GM19397 (cell line): ENCODE data around the gene ASCL2.

Experiments
- ATAC-seq: cut with Tn5 transposase; IDR thresholded peaks from one replicate; pipeline ENCODE4 v1.9.1; 2021; ENCODE audit warnings: mild to moderate bottlenecking, moderate library complexity; ENCODE audit not compliant: unreplicated experiment

The ASCL2 gene

DNA sequence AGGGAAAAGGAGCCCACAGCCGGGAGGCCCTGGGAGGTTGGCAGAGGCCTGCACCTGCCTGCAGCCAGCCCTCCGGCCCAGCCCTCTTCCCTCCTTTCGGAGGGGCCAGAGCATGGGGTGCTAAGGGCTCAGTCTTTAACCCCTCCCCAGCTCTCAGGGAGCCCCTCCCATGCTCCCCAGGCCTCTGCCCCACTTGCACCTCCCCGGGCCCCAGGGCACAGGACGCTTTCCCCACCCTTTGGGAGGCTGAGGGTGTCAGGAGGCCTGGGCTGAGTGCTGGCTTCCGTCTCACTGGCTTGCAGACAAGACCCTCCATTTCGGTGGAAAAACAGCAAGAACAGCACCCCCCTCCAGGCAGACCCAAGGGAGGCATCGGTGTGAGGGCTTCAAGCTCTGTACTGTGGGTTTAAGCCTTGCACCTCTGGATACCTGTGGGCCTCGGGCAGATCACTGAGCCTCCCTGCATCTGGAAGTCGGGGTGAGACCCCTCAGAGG, 7.3 kb downstream of the ASCL2 start:
- no peak for ATAC-seq

DNA sequence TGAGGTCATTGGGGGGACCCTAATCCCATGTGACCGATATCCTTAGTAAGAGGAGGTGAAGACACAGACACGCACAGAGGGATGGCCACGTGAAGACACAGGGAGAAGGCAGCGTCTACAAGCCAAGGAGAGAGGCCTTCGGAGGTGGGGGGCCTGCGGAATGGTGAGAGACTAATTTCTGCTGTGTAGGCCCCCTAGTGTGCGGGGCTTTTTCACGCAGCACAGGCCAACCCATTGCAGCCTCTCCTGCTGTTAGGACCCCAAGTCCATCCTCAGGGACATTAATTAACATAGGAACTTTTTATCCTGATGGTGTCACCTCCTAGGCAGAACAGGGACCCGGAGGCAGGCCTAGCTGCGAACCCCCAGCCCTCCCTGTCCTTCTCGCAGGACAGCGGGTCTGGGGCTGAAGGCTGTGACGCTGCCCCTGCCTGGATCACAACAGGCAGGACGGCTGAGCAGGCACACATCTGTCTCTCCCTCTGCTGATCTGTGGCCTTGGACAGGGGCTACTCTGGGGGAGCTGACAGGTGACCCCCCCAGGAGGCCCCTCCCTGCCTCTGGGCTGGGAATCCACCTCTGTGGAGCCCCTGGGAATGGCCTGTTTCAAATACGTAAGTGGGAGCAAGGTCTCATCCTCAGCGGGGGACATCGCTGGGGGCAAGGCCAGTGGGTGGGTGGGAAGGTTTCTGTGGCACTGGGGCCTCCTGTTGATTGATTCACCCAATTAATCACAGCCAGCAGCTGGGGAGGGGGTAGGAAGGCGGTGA, 7.9 kb downstream of the ASCL2 start:
- no peak for ATAC-seq

DNA sequence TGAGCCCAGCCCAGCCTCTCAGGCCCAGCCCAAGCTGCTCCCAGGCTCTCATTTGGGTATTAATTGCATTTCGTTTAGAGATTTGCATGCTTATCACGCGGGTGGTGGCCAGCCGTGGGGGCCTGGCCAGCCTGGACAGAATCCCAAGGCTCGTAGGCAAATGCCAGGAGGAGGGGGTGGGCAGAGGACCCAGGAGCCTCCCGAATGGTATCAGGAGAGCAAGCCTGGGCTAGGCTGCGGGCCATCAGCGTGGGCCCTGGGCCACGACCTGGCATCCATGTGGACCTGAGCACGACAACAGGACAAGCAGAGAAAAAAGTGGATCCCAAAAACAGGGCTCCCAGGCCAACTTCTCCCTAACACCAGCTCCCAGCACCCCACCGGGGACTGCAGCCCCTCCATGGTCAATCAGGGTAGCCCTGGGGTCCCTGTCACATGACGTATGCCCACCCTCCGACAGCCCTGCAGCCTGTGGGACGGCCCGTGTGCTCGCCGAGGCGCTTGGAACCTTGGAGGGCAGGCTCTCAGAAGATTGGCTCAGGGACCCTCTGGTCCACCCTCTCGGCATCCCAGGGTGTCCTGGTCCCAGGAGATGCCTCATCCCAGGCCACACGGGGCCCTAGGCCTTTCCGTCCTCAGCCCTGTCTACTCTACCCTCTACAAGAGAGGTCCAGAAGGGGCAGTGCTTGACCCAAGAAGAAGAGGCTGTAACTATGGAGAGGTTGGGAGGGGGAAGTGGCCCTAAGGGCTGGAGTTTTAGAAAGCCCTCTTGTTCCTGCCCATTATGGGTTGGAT, 8.8 kb downstream of the ASCL2 start:
- no peak for ATAC-seq

DNA sequence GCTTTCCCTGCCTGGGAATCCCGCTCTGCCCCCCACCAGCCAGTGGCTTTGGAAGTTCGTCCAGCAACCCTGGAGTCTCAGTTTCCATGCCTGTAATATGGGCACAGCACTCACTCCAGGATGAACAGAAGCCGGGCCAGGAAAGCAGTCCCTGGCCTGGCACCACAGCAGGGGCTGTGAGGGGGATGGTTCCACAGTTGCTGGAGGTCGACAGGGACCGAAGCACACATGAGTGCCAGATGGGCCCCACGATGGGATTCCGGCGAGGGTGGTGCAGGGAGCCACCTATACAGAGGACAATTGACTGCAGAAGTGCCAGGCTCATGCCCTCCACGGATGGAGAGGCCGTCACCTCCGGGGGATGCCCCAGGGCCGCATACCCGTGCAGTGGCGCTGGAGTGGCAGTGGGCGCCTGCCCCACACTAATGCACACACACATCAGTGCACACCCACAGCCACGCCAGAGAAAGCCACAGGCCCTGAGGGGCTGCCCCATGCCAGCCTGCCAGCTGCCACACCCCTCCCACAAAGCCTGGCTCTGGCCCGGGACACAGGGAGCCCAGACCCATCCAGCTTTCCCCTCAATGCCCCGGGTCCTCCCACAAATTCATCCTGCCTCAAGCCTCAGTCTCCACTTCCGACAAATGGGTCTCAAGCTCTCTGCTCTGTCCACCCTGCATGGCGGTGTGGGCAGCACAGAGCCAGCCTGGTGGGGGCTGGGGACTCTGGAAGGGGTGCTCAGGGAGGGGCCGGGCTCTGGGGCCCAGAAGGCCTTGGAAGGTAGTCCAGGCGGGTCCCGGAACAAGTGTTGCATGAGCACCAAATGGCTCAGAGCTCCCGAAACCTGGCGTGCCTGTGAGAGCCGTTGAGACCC, 9.7 kb downstream of the ASCL2 start:
- no peak for ATAC-seq

DNA sequence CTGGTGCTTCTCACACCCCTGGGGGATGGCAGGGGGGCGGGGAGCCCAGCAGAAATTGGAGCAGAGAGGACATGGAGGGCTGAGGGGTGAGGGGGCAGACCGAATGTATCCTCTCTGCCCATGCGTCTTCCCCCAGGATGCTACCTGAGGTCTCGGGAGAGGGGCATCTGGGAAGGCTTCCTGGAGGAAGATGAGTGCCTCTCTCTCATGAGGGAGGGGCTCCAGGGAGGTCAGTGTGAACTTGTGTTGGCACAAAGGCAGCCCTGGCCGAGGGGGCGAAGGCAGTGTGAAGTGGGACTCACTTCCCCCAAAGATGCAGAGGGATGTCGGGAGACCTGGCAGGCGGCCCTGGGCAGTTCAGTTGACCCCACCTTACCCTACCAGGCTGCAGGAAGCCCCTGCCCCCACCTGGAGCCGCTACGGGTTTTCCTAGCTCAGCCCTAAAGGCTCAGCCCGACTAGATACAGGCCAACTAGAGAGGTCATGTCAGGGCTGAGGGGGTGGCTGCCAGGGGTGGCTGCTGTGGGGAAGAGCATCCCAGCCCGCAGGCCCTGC, 10.4 kb downstream of the ASCL2 start:
- ATAC-seq = no peak

DNA sequence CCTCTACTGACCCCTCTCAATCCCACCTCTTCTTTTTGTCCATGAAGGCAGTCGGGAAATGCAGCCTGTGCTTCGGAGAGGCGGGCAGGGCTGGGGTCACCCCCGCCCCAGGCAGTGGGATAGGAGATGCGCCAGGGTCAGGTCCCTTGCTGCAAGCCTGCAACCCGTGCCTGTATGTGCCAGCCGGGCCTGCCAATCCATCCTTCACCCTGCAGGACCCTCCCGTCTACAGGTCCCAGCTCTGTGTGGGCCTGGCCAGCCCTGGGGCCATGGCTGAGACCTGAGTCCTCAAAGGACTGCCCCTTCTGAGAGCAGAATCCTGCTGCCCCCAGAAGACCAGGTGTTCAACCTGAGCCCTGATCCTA, 10.9 kb downstream of the ASCL2 start:
- no peak for ATAC-seq

DNA sequence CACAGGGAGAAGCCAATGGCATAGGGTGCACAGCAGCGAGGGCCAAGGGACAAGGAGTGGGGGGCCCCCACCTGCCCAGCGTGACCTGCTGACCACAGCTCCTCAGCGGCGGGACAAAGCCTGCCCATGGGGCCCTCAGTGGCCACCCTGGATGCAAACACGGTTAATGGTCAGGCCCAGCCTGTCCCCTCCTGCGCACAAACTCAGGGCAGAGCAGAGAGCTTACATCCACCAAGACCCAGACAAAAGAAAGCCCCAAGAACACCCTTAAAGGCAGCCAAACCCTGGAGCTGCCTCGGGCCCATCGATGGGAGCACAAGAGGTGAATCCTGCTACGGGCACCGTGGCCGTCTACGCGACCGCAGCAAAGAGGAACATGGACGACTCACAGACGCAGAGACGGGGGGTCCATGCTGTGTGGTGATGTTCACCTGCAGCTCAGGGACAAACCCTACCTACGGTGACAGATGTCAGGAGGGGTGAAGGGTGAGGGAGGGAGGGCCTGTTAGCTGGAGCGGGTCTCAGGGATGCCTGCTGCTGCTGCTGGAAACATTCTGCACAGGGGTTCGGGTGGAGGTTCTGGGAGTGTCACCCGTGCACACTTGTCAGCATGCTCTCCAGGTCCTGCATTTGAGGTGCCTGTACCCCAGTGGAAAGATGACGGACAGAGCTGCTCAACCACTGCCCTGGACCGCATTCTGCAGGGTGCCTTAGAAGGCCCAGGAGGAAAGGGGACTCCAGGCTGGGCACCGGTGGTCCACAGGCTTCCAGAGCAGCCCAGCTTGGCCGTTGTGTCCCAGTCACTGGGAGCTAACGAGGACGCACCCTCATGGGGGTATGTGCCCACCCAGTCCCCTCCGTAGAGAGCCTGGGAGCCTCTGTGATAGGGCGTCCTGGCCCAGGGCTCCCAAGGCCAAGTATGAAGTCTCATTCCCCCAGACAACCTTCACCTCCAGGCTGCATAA, 11.6 kb downstream of the ASCL2 start:
- no peak for ATAC-seq

DNA sequence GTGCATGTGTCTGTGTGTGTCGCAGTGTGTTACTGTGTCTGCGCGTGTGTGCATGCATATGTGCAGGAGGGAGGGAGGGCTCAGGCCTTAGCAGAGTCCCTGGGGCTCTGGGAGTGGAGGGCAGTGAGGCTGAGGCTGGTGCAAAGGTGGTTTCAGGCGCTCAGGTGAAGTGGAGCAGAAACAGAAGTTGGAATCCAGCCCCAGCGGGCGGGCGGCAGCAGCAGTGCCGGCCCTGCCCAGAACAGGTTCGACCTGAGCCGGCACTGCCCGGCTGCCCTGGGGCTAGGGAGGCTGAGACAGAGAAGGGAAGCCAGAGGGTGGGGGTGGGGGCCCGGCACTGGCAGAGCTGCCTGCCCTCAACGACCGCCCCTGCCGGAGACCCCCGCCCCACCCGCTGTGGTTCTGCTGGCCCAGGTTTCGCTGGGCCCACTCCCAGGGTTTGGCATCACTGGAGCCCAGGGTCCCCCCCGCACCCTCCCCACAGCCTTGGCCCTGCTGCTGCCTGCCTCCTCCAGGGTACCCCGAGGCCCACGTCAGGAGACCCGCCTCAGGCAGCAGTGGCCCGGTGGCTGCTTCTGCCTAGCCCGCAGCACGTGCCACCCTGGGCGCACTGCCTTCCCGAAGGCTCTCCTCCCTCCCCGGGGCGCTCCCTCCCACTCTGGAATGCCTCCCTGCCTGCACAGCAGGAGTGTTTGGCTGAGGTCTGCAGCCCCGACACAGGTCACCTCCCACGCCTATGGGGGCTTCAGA, 13.3 kb downstream of the ASCL2 start:
- ATAC-seq = no peak

DNA sequence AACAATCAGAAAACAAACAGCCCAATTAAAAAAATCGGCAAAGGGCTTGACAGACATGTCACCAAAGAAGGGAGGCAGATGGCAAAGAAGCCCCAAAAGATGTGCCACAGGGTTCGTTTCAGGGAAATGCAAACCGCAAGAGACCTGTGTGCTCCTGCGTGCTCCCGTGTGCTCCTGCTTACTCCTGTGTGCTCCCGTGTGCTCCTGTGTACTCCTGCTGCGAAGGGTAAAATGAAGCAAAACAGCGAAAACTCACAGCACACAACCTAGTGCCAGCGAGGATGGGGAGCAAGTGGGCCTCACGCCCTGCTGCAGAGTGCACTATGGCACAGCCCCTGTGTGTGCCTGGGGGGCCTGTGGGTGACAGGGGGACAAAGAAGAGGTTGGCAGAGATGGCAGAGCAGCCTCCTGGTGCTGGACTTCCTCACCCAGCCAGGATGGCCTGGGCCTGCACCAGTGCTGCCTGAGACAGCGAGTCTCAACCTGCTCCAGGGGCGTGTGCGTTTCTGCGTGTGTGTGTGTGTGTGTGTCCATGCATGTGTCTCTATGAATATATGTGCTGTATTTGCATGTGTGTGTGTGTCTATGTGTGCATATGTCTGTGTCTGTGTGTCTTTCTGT, 14.0 kb downstream of the ASCL2 start:
- no peak for ATAC-seq

DNA sequence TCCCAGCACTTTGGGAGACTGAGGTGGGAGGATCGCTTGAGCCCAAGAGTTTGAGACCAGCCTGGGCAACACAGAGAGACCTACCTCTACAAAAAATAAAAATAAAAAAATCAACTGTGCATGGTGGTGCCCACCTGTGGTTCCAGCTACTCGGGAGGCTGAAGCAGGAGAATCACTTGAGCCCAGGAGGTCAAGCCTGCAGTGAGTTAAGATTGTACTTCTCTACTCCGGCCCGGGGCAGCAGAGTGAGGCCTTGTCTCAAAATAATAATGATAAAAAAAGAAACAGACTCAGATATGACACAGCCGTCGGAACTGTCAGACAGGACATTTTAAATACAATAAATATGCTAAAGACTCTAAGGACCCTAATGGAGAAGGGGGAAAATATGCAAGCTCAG, 18.4 kb downstream of the ASCL2 start:
- ATAC-seq = no peak

DNA sequence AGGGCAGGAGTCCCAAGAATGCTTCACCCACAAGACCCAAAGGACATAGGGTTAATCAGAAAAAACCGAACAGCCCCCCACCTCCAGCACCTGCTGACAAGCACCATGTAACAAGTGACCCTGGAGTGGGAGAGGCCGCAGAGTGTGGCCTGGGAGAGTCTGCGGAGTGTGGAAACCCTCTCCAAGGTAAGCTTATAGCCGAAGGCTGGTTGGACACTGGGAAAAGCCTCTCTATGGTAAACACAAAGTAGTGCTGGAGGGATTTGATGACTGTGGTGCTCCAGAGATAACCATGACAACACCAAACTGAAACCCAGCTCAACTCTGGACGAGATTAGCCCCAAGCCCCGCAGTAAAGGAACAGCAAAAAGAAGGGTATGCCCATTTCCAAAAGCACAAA, 19.2 kb downstream of the ASCL2 start:
- ATAC-seq = no peak

DNA sequence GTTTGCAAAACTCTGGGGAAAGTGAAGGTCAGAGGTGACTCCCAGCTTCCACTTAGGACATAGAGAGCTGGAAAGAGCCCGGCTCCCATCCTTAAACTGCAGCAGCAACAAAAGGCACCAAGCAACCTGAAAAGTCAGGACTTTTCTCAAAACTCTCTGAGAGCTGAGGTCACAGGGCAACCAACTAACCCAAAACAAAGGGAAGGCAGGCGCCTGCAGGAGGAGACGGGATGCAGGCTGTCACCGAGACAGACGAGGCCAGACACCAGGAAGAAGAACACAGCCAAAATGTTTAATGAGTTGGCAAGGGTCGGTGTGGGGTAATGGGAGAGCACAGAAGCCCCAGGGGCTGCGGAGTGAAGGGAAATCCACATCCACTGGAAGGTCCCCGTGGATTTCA, 19.9 kb downstream of the ASCL2 start:
- no peak for ATAC-seq

DNA sequence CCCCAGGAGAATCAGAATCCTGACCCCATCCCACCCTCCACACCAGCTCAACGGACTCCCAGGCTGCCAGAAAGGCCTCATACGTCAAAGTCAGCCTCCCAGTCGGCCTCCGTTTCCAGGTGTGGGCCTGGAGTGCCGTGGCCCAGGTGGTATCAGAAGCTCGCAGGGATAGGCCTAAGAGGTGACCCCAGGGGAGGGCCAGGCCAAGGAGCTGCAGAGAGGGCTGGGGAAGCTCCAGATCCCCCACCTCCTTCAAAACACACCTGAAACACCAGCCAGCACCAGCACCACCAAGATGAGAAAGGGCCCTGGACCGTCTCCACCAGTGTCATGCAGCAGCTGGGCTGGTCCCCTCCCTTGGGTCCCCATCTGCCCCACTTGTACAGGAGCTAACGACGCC, 20.3 kb downstream of the ASCL2 start:
- no peak for ATAC-seq

DNA sequence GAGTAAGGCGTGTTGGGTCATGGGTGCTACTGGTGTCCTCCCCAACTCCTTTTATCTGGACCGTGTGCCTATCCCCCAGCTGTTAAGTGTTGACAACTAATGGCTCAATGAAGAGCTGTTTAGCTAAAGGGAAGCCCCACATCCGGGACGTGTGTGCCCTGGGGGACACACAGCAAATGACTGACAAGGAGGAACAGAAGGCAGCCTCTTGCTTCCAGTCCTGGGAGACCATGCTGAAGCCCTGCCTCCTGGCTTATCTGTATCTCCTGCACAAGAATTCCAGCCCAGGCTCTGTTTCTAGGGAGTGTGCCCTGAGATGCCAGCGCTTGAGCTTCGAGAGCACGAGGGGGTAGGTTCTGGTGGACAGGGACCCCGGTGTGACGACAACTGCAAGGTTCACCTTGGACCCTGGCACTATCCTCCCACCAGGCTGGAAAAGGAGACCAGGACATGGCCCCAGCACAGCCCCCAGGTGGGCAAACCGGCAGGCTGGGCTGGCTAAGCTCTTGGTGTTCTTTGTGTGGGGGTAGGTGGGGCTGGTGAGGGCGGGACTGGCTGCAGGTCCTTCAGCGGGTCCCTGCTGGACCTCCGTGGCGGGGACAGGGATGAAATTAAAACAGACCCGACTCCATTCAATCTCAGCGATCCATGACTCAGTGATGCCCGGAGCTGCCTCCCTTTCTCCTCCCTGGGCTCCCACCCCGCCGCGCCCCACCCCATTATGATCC, 21.0 kb downstream of the ASCL2 start:
- ATAC-seq = no peak

DNA sequence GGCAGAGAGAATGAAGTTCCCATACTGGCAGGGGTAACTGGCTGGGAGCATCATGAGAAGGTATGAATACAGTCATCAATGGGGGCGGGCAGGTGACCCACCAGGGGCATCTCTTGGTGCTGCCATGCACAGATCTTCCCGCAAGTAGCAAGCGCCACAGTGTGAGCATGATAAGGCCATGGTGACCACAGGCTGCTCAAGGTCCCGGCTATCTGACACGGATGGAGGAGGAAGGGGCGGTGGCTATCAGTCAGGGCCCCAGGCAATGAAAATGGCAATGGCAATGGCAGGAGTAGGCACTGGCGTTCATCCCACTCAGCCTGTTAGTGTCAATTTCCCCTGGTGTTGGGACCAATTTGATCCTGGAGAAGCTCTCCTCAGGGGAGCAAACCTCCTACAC, 21.6 kb downstream of the ASCL2 start:
- ATAC-seq = no peak

DNA sequence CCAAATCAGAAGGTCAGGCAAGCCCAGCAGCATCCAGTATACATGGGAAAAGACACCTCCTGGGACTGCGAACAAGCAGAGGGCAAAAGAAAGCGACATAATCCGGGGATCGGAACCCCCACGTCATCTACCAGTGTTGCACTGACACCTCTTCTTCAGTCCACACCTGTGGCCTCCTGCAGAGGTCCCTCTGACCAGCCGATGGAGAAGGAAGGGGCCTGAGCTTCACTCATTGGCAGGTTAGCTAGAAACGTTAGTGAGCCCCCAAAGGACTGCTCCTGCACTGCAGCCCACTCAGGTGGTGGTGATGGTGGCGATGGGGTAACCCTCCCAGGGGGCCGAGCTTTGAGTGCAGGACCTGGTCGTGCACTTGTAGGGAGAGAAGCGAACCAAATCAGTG, 22.1 kb downstream of the ASCL2 start:
- ATAC-seq = no peak

DNA sequence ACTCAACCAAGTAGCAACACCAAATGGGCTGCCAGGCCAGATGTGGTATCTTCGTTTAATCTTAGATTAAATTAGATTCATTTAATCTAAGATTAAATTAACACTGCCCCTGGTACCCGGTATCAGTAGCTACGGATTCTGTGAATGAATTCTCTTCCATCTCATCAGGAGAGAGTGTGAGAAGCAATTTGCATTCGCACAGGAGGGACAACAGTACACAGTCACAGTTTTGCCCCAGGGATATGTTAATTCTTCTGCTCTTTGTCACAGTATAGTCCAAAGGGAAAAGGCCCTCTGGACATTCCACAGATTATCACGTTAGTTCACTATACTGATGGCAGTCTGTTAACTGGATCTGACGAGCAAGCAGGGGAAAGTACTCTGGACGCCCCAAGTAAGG, 22.9 kb downstream of the ASCL2 start:
- no peak for ATAC-seq

DNA sequence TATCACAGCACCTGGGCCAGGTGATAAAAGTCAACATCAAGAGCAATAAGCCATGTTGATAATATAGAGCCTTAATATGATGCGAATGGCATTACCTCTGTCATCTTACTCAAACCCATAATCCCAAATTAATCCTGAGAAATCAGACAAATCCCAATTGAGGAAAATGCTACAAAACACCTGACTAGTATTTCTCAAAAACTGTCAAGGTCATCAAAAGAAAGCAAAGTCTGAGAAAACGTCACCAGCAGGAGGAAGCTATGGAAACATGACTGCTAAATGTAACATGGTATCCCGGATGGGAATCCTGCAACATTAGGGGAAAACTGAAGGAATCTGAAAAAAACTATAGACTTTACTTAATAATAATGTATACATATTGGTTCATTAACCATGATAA, 29.6 kb downstream of the ASCL2 start:
- no peak for ATAC-seq
